Natural killer cell (primary cell): ENCODE results near the gene ZNF300. TPM values are rescaled to one million over a fixed set of nuclear protein-coding genes. Genes with fewer than 3 reads are reported as not detected.

ENCODE experiments used
- ATAC-seq, 3 donors: fragments of 150-1000 bp in 2 of 3; fragments of 200-7000 bp in 1 of 3; cut with Tn5 transposase; 1 replicate in 1 of 3; 2 replicates in 2 of 3; pipeline ENCODE4 v1.10.0; 2021; ENCODE audit warnings: mild to moderate bottlenecking in 2 of 3, moderate library complexity in 2 of 3
- DNase-seq, 2 donors: peaks; one replicate each; pipeline versions ENCODE4 v3.0.0 to v3.0.0-alpha.2; 2013 to 2021; ENCODE audit warnings: mixed read lengths in 1 of 2
- H3K27ac ChIP-seq: one replicate; pipeline ENCODE4 v1.5.1; 2013; ENCODE audit warnings: mild to moderate bottlenecking, low read length
- H3K27me3 ChIP-seq: one replicate; pipeline ENCODE4 v1.6.1; 2013; ENCODE audit warnings: low read length; ENCODE audit not compliant: control insufficient read depth, insufficient read depth
- H3K36me3 ChIP-seq: one replicate; pipeline ENCODE4 v1.6.1; 2013; ENCODE audit warnings: low read length; ENCODE audit not compliant: control insufficient read depth, insufficient read depth
- H3K4me1 ChIP-seq: one replicate; pipeline ENCODE4 v1.6.1; 2013; ENCODE audit warnings: low read length; ENCODE audit not compliant: control insufficient read depth, insufficient read depth
- H3K4me3 ChIP-seq: one replicate; pipeline ENCODE4 v1.5.1; 2013; ENCODE audit warnings: low read length
- H3K9me3 ChIP-seq: one replicate; pipeline ENCODE4 v1.6.1; 2013; ENCODE audit warnings: low read length; ENCODE audit not compliant: control insufficient read depth, insufficient read depth
- H3K27ac Mint-ChIP-seq, 2 donors: one replicate each; pipeline ENCODE4 v1.8.0; 2022; ENCODE audit warnings: mild to moderate bottlenecking in 2 of 2, mixed read lengths in 2 of 2, moderate library complexity in 1 of 2
- H3K27me3 Mint-ChIP-seq, 2 donors: one replicate each; pipeline ENCODE4 v1.8.0; 2022; ENCODE audit warnings: low read depth in 2 of 2, mixed read lengths in 2 of 2
- H3K36me3 Mint-ChIP-seq: one replicate; pipeline ENCODE4 v1.8.0; 2022; ENCODE audit warnings: mixed read lengths
- H3K4me1 Mint-ChIP-seq, 2 donors: one replicate each; pipeline ENCODE4 v1.8.0; 2022; ENCODE audit warnings: mixed read lengths in 2 of 2
- H3K4me3 Mint-ChIP-seq: one replicate; pipeline ENCODE4 v1.8.0; 2022; ENCODE audit warnings: mild to moderate bottlenecking, moderate library complexity, mixed read lengths
- H3K9me3 Mint-ChIP-seq, 2 donors: one replicate each; pipeline ENCODE4 v1.8.0; 2022; ENCODE audit warnings: mixed read lengths in 2 of 2
- WGBS: methylation state at CpG from one replicate; pipeline ENCODE4 v1.1.7; 2013; ENCODE audit warnings: missing lambda C conversion rate; ENCODE audit not compliant: insufficient coverage; 5-methylcytosine and 5-hydroxymethylcytosine counted together
- intact Hi-C: fragments of 100-400 bp; cut with micrococcal nuclease; formaldehyde crosslinking; loops from one replicate; pipeline ENCODE4 v1.14.2; 2022
- total RNA-seq, 4 donors: library from RNA; stranded (reverse); fragments of 120-200 nt in 1 of 4; gene quantifications; one replicate each; pipeline versions ENCODE4 v1.2.3 to v1.2.4, GENCODE V29; 2013 to 2022
- TF ChIP-seq, protein P1 (sequence below): fragments of 200-600 bp; IDR thresholded peaks from one replicate; pipeline ENCODE4 v1.8.0; 2022; ENCODE audit warnings: antibody characterized with exemption

The ZNF300 gene
- 1 to 10 TPM; 5.8 to 9.9 (median 6.2) TPM for total RNA-seq
- 8.7 TPM for total RNA-seq (2013)

GRCh38 chr5:150904479-150905311 is at the start of gene ZNF300:
TSS of gene ZNF300 (minus strand) at chr5:150904980. CDS start at chr5:150903155, 1,825 bp downstream.
- Mint-ChIP-seq H3K9me3 (peaks cover 18% of the 10 kb centered on the region in 2 donors), H3K27me3 (peaks cover 9 to 16% of the 10 kb centered on the region in 2 donors), H3K4me1 (peaks cover 14 to 15% of the 10 kb centered on the region in 2 donors), H3K36me3 (peaks cover 21% of the 10 kb centered on the region), H3K4me3 (peak within 1 kb of the TSS; percentile 97), H3K27ac (peak within 1 kb of the TSS; percentile 87 to 91)
- Histone ChIP-seq H3K9me3 (peaks cover 17% of the 10 kb centered on the region), H3K4me3 (peak within 1 kb of the TSS; percentile 47), H3K36me3 (no peaks in the 10 kb centered on the region), H3K27me3 (no peaks in the 10 kb centered on the region), H3K4me1 (no peaks in the 10 kb centered on the region), H3K27ac (peak within 1 kb of the TSS; percentile 64)
- TF ChIP-seq, protein P1, sequence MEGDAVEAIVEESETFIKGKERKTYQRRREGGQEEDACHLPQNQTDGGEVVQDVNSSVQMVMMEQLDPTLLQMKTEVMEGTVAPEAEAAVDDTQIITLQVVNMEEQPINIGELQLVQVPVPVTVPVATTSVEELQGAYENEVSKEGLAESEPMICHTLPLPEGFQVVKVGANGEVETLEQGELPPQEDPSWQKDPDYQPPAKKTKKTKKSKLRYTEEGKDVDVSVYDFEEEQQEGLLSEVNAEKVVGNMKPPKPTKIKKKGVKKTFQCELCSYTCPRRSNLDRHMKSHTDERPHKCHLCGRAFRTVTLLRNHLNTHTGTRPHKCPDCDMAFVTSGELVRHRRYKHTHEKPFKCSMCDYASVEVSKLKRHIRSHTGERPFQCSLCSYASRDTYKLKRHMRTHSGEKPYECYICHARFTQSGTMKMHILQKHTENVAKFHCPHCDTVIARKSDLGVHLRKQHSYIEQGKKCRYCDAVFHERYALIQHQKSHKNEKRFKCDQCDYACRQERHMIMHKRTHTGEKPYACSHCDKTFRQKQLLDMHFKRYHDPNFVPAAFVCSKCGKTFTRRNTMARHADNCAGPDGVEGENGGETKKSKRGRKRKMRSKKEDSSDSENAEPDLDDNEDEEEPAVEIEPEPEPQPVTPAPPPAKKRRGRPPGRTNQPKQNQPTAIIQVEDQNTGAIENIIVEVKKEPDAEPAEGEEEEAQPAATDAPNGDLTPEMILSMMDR = no peak
- peak; percentile 97 to 99 (median 98) for ATAC-seq
- intact Hi-C loops = no loop called here
- 25% methylated on average over 36 of the region's 36 CpGs for WGBS
- DNase-seq = peak; percentile 57 to 67

DNA sequence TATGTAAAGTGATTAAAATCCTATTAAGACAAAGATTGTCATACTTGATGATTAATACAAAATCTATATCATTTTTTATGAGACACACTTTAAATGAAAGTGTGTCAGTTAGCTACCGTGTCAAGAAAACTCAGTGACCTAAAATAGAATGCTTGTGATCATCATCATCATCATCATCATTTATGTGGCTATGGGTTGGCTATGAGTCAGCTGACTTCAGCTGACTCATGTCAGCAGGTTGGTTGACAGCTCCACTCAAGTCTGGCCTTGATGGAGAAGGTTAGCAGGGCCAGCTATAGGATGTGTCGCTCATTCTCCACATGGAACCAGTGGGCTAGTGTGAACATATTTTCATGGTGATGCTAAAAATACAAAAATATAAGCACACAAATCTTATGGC is 43.8 kb upstream of the ZNF300 start:
- DNase-seq = no peak
- TF ChIP-seq, protein P1 = no peak
- intact Hi-C loops = no loop called here
- no peak overlapping the region for H3K27ac ChIP-seq
- peaks cover 24% of the 10 kb centered on the region for H3K9me3 ChIP-seq
- no peak overlapping the region for H3K4me3 Mint-ChIP-seq
- peaks cover 8% of the 10 kb centered on the region for H3K27me3 ChIP-seq
- peaks cover 12 to 14% of the 10 kb centered on the region in 2 donors for H3K27me3 Mint-ChIP-seq
- no peak overlapping the region for H3K27ac Mint-ChIP-seq
- H3K9me3 Mint-ChIP-seq = peaks cover 8 to 23% of the 10 kb centered on the region in 2 donors
- peaks cover 36% of the 10 kb centered on the region for H3K36me3 Mint-ChIP-seq
- 100% methylated on average over 1 of the region's 2 CpGs for WGBS
- H3K36me3 ChIP-seq = no peaks in the 10 kb centered on the region
- no peaks in the 10 kb centered on the region for H3K4me1 ChIP-seq
- H3K4me3 ChIP-seq = no peak overlapping the region
- no peak for ATAC-seq
- peaks cover 0 to 7% of the 10 kb centered on the region in 2 donors for H3K4me1 Mint-ChIP-seq

- Mint-ChIP-seq H3K27me3 (peaks cover 12 to 14% of the 10 kb centered on the region in 2 donors), H3K27ac (no peak overlapping the region), H3K36me3 (peaks cover 36% of the 10 kb centered on the region), H3K9me3 (peaks cover 11 to 19% of the 10 kb centered on the region in 2 donors), H3K4me1 (peaks cover 0 to 7% of the 10 kb centered on the region in 2 donors), H3K4me3 (peak overlapping the region; percentile 25)
- no peaks in the 10 kb centered on the region for H3K4me1 ChIP-seq
- no peaks in the 10 kb centered on the region for H3K36me3 ChIP-seq
- no peak overlapping the region for H3K4me3 ChIP-seq
- 28% methylated on average over 34 of the region's 34 CpGs for WGBS
- DNase-seq (no peak), ATAC-seq (no peak)
- peaks cover 23% of the 10 kb centered on the region for H3K9me3 ChIP-seq
- no peak overlapping the region for H3K27ac ChIP-seq
- intact Hi-C loops = no loop called here
- H3K27me3 ChIP-seq = peaks cover 8% of the 10 kb centered on the region
- TF ChIP-seq, protein P1 = no peak
Measured at GRCh38 chr5:150946351-150946905, 41.6 kb upstream of the ZNF300 start.
